Effector CD8-positive, alpha-beta T cell (primary cell): ENCODE results near the gene LRRC75B.
"Not testable (repeated sequence)": the region's sequence is repeated elsewhere in the genome, so short reads cannot be mapped to it uniquely, and the experiment has no call there.

Experiments
- DNase-seq: peaks from one replicate; lab custom pipeline; 2025; lab: John Stamatoyannopoulos, UW
- total RNA-seq, 4 experiments: gene quantifications; one replicate each; lab custom pipeline; 2026; lab: John Stamatoyannopoulos, UW

Gene LRRC75B, protein sequence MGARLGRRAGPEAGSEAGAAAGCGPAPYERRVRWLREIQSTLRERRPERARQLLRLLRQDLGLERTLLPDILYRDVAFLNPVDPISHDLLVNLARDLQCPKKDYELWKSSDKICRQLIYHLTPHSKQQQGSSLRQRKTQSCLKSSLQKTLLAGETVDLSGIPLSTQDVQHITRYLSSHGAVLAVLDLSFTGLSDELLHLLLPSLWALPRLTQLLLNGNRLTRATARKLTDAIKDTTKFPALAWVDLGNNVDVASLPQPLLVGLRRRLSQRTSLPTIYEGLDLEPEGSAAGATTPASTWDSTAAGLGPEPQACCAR
- total RNA-seq: 0.18 to 1.1 (median 0.65) reads per million in 4 experiments

GRCh38 chr22:24592851-24593558 lies at the start of gene LRRC75B:
LRRC75B (minus strand) TSS chr22:24593073; CDS start chr22:24593039, 34 bp downstream.
- DNase-seq: no peak

DNA sequence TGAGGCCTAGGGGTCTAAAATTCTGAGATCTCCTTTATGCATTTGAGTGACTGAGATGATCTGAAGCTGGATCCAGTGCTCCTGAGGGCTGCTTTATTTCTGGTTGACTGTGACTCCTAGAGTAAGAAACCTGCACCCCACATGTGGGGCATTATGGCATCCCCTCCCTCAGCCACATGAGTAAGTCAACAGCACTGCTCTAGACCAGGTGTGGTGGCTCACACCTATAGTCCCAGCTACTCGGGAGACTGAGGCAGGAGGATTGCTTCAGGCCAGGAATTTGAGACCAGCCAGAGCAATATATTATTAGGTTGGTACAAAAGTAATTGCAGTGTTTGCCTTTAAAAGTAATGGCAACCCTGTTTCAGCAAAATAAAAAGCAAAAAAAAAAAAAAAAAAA lies 49.4 kb upstream of the LRRC75B start:
- not testable (repeated sequence) for DNase-seq

- not testable (repeated sequence) for DNase-seq
Observed at GRCh38 chr22:24636513-24636912, 43.6 kb upstream of the LRRC75B start.

DNA sequence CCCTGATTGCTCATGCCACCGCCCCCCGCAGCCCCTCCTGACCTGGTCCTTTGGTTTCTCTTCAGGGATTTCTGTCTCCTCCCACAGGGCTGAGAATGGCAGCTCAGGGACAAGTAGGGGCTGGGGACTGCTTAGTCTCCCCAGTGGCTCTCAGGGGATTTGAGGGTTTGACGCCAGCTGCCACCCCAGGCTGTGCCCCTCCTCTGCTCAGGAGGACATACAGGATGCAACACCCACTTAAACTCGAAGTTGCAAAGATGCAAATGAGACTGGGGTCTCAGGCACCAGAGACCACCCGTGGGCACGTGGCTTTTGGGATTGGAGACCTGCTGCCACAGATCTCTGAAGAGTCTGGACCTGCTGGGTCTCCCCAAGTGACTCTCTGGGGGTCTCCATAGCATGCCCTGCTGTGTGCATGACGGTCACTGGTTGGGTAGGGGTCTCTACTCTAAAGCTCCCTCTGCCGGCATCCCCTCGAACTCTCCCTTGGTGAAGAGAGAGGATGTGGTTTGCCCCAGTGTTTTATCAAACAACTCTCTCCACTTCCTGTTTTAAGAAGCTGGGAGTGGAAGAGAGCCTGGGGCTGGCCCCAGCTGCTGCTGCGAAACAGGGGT lies 42.0 kb upstream of the LRRC75B start:
- DNase-seq: not testable (repeated sequence)

GRCh38 chr22:24633231-24634023 lies 40.6 kb upstream of the LRRC75B start:
- not testable (repeated sequence) for DNase-seq

DNA sequence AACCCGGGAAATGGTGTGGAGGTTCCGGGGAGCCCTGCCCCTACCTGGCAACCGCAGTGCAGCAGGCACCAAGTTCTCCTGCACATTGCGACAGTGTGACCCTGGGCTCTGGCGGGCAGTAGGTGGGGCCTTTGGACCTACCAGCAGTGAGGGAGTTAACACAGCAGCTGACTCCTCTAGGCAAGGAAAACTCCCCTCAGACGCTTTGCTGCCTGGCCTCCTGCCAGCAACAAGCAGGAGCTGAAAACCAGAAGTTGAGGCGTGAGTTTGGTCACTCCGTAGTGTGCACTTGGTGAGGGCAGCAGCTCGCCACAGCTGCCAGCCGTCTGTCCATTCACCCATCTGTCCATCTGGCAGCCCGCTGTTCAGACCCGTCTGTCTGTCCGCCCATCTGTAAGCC lies 39.8 kb upstream of the LRRC75B start:
- not testable (repeated sequence) for DNase-seq

DNA sequence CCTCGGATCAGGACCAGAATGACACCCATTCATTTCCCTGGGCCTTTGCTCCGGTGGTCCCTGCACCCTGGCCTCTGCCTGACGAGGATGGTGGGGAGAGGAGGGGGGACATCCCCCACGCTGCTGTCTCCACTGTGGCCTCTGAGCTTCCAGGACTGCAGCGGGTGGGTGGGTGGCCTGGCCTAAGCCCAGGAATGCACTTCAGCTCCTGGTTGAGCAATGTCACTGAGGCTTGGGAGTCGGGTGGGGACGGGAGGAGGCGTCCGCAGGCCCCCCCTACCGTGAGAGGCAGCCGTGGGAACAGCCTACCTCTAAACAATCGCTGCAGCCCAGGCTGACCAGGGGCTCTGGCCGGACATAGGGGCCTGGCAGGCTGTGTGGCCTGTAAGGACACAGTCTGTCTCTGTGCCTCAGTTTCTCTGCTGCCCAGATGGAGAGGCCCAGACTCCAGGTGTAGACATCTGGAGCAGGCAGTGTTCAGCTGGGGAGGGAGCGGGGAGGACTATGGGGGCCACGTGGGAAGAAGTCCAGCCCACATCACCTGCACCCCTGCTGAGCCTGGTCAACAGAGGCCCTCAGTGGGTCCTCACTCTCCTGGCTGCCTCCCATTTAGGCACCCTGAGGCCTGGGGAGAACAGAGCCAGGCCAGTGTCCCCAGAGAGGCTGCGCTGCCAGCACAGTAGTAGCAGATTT lies 38.7 kb upstream of the LRRC75B start:
- DNase-seq: not testable (repeated sequence)

GRCh38 chr22:24630812-24631427 lies 38.0 kb upstream of the LRRC75B start:
- DNase-seq: not testable (repeated sequence)

GRCh38 chr22:24629069-24629468 lies 36.2 kb upstream of the LRRC75B start:
- peak; percentile 2 for DNase-seq

DNA sequence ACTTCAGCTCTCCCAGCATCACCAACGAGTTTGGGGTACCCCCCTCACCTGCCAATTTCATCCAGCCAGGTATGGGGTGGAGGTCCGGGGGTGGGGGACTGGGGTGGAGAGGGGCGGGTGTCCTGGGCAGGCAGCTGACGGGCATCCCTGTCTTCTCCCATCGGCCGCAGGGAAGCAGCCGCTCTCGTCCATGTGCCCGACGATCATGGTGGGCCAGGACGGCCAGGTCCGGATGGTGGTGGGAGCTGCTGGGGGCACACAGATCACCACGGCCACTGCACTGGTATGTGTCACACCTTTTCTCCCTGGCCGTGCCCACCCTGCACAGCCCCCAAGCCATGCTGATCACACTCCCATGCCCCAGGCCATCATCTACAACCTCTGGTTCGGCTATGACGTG lies 35.0 kb upstream of the LRRC75B start:
- not testable (repeated sequence) for DNase-seq

- not testable (repeated sequence) for DNase-seq
Observed at GRCh38 chr22:24622596-24622995, 29.7 kb upstream of the LRRC75B start.

DNA sequence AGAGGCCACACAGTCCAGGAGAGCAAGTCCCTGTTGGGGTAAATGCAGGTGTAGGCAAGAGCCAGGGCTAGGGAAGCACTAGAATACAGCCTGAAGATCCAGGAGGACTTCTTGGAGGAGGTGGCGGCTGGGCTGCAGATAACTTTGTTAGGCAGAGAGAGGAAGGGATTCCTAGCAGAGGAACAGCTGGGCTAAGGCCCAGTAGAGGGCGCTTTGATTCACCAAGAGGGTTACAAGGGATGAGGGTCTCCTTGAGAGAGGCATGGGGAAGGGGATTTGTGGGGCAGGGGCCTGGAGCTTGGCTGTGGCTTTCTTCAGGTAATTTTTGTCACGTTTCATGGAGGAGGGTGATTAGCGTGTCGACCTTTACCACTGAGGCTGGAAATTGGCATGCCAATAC lies 28.4 kb upstream of the LRRC75B start:
- DNase-seq: not testable (repeated sequence)

DNA sequence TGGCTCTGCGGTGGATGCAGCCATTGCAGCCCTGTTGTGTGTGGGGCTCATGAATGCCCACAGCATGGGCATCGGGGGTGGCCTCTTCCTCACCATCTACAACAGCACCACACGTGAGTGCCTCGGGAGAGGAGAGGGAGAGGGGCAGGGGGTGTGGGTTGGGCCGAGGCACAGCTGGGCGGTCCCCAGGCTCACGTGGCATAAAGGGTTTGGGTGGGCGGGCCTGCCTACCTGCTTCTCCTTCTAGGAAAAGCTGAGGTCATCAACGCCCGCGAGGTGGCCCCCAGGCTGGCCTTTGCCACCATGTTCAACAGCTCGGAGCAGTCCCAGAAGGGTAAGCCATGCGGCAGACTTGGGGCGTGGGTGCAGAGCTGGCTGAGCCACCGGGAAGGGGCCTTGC lies 21.9 kb upstream of the LRRC75B start:
- not testable (repeated sequence) for DNase-seq

GRCh38 chr22:24609888-24610287 lies 17.0 kb upstream of the LRRC75B start:
- DNase-seq: not testable (repeated sequence)

- not testable (repeated sequence) for DNase-seq
Observed at GRCh38 chr22:24608327-24608726, 15.5 kb upstream of the LRRC75B start.

DNA sequence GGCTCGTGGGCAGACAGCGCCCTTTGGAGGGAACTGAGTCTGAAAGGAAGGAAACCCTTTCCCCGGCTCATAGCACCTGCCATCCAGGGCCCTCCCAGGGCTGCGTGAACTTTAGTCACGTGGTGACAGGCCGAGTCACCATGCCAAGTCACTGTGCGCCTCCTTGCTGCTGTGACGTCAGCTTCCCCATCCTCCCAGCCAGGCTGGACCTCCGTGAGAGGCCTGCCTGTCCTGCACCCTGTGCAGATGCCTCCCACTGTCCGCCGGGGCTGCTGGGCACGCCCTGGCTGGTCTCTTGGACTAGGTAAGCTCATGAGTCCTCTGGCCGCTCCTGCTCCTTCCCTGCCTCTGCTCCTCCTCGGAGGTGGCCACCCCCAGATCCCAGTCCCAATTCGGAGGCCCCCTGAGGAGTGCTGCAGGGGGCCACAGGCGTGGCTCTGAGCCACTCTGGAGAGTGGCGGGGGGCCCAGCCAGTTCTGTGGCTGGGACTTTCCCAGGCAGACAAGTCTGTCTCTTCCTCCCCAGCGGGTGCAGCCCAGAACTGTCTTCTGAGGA lies 14.6 kb upstream of the LRRC75B start:
- not testable (repeated sequence) for DNase-seq

- not testable (repeated sequence) for DNase-seq
Observed at GRCh38 chr22:24606340-24606739, 13.5 kb upstream of the LRRC75B start.

GRCh38 chr22:24603770-24604629 lies 11.1 kb upstream of the LRRC75B start:
- not testable (repeated sequence) for DNase-seq
